GM19372 (cell line): ENCODE results near the gene FOXD1.

ENCODE experiments used
- ATAC-seq: cut with Tn5 transposase; IDR thresholded peaks from one replicate; pipeline ENCODE4 v1.9.1; 2021; ENCODE audit warnings: mild to moderate bottlenecking, low read depth, moderate library complexity; ENCODE audit not compliant: unreplicated experiment

The FOXD1 gene

DNA sequence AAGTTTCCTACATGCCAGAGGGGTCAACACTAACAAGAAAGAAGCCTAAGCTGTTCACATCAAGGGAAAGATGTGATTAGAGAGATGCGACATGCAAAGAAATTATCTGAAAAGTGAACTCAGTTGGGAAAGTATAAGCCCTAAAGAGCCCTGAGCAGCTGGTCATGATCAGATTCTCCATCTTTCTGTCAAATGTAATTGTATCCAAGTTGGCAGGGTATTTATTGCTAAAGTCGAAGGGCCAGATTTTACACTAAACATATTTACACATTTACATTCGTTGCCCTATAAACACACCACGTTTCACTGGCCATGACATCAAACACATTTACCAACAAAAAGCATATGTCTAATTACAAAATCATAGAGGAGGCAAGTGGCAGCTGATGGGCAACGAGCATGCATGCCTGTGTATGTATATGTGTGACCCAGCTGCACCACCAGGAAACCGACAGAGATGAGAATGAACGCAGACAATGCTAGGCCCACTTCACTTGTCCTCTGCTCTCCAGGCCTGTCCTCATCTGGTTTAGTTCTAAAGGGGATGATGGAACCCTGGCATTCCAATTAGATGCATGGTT lies 6.3 kb downstream of the FOXD1 start:
- ATAC-seq: no peak

DNA sequence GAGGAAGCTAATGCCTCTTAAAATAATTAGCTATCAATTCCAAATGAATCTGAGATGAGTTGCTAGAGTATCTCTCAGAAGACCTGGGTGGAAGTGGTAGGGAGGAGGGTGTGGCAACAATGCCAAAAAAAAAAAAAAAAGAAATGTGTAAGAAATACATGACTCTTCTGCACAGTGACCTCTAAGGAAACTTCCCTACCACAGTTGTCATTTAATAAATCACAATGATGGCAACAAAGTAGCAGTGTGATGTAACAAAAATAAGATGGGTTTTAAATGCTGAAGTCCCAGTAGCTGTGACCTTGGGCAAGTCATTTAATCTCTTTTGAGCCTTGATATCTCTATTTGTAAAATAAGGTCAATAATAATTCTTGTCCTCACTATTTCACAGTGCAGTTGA lies 7.2 kb downstream of the FOXD1 start:
- ATAC-seq: no peak

DNA sequence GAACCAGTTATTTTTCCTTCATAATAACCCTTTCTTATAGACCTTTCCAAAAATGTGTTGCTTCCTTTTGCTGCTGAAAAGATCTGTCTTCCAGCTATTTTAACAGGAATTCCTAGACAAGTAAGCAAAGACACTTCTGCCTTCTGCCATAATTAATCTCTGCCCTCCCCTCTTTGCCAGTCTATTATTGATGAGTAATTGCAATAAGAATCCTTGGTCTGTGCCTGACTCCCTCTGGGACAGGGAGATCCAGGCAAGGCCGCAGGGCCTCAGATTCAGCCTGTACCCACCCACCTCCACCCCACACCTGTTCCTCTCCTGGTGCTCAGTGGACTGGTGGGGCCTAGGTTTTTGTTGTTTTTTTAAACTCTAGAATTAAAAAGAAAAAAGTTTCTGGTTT lies 8.3 kb downstream of the FOXD1 start:
- ATAC-seq: no peak

DNA sequence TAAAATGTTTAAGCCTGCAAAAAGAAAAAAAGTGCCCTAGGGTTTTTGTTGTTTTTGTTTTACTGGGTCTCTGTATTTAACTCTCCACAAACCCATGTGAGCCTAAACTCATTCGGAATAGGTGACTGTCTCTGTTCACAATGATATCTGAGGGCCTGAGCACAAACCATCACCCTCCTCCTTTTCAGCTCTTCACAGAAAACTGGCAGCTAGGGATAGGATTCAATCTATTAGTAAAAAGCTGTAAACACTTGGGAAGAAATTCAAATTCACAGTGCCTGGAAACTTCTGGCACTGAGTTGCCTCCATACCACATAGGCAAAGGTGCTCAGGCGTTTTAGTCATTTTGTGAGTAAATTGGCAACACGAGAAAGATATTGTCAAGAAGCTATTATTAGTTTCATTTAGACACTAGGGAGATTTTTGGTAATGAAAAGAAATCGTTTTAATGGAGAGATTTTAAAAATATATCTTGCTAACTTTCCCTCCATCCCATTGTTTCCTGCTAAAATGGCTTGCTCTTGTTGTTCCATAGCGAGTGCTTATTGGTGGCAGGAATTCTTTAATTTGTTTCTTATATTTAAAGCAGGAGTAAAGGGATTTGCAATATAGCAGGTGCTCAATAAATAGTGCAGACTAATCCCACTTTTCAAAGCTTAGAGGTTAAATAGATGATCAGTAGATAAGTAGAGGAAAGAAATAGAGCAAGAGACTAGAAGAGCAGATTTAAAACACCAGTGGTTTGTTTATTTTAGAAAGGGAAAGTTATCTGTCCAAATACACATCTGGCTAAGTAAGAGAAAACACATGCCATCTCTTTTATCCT lies 9.7 kb downstream of the FOXD1 start:
- no peak for ATAC-seq

DNA sequence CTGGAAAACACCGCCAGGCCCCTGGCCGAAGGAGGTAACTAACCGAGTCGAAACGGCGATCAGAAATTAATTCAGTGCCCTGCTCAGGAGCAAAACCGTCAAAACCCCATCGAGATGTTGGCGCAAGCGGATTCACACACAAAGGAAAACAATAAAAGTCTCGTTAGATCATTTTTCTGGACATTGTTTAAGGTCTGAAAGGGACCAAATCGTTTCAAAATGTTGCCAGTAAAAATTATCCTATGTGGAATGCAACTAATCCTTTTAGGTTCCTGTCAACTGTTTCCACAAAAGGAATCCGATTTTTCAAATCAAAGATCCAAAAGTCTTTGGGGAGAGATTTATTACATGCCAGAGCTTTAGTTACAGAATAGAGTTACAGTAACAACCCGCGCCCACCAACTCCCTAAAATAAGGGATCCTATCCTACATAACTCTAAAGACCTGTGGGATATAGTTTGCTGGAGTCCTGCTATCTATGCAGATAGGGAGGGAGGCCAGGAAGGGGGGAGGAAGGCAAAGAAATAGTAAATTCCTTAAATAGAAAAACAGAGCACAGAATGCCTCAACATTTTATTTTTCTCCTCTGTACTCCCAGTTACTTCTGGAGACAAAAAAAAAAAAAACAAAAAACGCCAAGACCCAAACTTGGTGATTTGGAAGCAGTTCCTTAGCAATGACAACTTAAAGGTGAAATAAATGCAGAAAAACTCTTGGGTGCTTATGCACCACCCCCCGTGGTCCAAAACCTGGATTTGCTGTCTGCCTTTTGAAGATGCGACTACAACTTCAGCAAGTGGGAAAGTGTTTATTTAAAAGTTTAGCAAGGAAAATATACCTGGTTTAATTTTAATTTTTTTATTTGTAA lies 10.6 kb downstream of the FOXD1 start:
- ATAC-seq: no peak

DNA sequence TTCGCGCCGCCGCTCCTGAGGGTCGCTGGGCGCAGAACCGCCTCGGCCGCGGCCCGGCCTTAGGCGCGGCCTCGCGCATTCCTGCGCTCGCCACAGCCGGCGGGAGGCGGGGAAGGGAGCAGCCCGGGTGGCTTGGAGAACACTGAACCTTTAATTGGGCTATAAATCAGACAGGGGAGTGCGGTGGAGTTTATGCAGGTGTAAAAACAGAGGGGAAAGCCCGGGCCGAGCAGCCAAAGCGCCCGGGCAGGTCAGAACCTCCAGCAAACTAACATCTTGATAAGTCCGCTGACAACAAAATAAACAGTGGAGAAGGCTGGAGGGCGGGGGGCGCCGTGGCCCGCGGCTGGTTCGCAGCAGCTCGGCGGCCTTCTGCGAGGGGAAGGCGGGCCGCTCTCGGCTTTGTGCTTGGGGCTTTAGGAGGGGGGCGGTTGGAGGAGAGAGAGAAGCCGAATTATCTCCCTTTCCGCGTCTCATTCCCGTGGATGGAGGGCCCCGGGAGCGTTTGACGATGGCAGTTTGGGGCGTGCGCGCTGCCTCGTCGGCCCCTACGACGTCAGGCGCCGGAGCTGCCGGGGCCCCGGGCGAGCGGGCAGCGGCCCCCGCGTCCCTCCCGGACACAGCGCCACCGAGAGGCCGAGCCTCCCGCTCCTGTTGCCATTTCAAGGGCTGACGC lies 11.3 kb downstream of the FOXD1 start:
- no peak for ATAC-seq

DNA sequence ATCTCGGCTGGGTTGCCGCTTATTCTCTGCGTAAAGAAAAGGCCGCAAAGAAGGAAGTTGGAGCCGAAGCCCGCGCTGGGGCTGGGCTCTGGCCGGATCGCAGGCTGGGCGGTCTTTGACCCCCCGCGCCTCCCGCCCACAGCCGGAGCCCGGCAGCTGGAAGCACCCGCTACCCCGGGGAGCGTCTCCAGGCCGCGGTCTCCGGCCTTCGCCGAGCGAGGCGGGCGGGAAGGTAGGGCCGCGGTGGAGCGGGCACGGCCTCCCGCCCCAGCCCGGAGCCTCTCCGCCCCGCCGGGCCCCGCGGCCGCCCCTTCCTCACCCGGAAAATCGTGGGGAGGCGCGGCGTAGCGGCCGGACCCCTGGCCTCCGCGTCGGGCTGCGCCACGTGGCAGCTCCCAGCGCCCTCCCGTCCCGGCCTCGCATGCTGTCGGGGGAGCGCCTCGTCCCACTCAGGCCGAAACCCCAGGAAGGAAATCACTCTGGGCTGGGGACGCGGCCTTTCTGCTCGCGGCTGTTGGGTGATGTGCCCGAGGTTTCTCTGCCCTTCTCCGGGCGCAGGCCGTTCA lies 12.0 kb downstream of the FOXD1 start:
- no peak for ATAC-seq

DNA sequence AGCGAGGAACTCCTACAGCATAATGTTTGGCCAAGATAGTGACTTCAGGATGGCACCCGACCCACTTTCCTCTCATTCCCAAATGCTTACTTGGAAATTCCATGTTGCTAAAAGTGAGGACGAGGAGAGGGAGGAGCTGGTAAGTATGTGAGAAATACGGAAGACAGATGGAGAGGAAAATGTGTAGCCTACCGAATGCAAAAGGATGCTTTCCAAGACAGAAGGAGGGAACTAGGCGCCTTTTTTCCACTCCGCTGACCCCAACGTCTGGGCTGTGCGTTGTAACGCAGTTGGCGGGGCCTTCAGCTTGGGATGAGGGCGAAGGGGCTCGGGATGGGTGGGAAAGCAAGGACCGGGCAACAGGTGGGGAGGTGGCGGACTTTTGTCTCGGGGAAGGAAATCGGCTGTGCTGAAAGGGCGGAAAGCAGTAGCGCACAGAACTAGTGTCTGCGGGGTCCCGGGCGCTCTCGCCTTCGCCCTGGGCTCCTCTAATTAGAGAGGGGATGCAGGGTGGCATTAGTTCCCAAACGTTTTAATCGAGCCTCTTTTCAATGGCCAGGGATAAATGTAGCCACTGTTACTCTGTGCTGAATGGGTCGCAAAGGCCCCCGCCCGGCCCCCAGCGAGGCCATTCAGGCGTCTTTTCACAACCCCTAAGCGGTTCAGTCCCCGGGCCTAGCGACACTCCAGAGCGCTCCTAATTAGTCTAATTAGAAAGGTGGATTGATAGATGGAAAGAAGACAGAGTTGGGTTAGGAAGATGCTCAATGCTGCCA lies 12.6 kb downstream of the FOXD1 start:
- ATAC-seq: no peak

DNA sequence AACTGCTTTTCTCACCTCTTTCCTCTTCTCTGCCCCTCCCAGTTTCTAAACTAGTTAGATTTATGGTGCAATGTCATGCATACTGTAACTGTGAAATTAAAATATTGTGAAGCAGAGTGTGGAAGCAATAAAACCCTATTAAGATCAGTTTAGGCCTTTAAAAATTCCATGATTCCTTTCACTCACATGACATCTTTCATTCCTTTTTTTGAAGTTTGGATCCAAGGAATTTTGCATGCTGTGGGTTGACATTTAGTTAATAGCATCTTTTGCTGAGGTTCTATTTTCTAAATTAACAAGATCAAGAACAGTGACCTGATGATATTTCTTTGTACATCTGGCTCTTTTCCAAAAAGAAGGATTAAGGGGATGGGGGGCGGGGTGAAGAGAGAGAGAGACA lies 13.7 kb downstream of the FOXD1 start:
- ATAC-seq: no peak

DNA sequence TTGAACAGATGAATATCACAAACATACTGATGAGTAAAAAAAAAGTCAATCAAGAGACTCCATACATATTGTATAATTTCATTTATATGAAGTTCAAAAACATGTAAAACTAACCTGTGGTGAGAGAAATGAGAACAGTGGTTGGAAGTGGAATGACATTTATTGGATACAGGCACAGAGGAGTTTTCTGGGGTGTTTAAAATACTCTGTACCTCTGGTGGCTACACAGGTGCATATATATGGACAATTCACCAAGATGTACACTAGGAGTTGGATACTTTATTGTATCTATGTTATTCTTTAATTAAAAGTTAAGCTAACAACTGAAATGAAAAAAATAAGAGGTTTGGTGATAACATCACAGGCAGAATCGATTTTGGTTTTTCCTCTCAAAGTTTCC lies 14.1 kb downstream of the FOXD1 start:
- no peak for ATAC-seq

DNA sequence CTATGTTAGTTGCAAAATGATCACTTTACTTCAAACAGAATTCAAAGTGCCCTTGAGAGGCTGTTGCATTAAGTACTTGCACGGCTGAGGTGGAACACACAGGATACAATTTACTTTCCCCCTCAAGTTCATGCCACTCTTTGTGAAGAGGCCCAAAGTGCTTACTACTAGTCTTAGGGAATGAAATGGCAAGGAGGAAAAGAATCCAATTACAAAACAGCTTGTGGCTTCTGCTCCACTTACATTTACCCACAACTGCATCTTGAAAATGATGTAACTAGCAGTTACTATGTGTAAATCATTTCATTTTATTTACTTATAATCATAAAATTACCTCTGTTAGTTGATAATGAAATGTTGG lies 14.6 kb downstream of the FOXD1 start:
- no peak for ATAC-seq

DNA sequence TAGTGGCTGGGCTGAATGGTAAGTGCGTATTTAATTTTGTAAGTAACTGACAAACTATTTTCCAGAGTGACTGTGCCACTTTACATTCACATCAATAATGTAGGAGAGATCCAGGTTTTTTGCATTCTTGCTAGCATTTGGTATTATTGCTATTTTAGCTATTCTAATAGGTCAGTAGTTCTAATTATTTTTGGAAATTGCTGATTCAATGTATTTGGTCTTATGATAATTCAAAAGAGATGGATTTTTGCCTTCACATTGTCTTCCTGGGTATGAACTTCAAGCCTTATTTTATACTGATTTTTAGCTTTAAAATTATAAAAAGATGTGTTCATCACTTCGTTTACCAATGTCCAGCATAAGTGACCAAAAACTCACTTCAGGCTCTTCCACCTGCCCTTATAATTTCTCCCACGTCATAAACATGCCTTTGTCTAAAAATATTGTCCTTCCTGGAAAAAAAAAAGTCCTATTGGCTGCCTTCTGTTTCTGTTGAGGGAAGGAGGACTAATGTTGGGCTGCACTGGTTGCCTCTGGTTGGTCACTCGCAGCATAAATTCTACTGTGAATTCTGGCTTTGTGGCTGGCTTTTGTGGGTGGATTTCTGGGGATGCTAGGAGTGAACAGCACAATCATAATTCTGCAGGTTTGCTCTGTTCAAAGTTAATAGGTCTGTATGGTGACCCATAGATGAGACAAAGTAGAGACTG lies 15.2 kb downstream of the FOXD1 start:
- no peak for ATAC-seq

DNA sequence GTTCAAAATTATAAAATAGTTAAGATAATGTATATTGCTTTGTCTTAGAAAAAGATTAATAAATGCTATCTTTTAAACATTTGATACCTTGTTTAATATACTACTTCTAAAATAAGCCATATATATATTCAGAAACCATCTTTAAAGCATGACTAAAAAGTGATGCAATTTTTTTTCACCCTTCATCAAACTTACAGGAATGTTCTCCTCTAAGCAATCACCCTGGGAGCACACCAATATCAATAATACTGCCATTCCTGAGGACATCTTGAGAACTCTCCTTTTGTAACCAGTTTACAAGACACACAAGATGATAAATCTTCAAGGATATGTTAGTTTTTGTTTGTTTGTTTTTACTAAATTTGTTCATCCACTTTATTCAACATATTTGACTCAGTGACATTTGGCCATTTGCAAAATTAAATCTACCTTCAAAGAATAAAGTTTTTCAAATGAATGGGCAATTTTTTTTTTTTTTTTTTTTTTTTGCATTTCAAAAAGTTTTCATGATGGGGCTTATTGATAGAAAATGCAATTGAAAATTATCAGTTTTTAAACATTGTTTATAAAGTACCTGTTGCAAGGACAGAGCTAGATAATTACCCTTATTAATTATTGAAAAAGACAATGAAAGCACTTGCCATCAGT lies 17.2 kb downstream of the FOXD1 start:
- no peak for ATAC-seq

DNA sequence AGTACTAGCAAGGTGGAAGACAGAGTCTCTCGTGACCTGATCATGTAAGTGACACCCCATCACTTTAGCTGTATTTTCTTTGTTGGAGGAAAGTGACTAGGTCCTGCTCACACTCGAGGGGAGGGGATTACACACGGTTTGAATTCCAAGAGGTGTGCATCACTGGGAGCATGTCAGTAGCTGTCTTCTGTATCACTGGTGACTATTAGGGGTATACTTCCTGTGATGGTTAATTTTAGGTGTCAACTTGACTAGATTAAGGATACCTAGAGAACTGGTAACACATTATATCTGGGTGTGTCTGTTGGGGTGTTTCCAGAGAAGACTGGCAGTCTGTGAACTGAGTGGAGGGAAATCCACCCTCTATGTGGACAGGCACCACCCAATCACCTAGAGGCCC lies 22.5 kb downstream of the FOXD1 start:
- no peak for ATAC-seq

DNA sequence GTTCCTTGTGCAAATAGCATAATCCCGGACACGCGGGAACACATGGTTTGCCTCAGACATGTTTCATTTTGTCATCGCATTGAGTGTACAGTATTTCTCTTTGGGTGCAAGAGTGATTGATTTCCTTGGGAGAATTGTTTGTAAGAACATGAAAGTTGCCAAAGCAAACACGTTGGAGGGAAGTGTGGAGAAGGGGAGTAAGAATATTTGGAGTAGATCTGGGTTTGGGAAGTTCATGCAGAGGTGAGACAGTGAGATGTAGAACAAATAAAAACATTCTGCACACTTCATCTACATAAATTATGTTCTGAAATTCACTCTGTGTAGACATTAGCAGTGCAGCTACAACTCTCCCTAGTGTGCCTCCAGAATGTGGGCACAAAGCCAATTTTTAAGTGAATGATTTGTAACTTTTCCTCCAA lies 24.0 kb downstream of the FOXD1 start:
- ATAC-seq: no peak

DNA sequence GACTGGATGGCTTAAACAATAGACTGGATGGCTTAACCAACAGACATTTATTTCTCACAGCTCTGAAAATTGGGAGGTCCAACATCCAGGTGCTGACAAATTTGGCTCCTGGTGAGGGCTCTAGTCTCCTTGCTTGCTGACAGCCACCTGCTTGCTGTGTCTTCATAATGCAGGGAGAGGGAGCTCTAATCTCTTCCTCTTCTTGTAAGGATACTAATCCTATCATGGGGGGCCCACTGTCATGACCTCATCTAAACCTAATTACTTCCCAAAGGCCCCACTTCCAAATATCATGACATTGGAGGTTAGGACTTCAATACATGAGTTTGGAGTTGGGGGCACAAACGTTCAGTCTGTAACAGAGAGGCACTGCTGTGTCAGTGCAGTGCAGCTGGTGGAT lies 26.4 kb downstream of the FOXD1 start:
- no peak for ATAC-seq

DNA sequence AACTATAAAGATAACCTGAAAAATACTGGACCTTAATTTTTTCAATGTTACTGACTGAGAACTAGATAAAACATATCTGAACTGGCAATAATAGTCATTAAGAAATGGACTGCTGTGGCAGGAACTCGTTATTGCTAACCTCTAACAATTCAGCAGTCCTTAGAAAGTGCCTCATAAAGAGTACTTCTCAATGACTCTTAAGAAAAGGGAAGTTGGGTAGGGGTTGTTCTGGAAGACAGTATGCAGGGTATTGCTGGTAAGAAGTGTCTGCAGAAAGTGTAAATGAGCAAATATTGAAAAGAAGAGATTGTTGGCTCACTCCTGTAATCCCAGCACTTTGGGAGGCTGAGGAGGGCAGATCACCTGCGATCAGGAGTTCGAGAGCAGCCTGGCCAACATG lies 27.9 kb downstream of the FOXD1 start:
- no peak for ATAC-seq

DNA sequence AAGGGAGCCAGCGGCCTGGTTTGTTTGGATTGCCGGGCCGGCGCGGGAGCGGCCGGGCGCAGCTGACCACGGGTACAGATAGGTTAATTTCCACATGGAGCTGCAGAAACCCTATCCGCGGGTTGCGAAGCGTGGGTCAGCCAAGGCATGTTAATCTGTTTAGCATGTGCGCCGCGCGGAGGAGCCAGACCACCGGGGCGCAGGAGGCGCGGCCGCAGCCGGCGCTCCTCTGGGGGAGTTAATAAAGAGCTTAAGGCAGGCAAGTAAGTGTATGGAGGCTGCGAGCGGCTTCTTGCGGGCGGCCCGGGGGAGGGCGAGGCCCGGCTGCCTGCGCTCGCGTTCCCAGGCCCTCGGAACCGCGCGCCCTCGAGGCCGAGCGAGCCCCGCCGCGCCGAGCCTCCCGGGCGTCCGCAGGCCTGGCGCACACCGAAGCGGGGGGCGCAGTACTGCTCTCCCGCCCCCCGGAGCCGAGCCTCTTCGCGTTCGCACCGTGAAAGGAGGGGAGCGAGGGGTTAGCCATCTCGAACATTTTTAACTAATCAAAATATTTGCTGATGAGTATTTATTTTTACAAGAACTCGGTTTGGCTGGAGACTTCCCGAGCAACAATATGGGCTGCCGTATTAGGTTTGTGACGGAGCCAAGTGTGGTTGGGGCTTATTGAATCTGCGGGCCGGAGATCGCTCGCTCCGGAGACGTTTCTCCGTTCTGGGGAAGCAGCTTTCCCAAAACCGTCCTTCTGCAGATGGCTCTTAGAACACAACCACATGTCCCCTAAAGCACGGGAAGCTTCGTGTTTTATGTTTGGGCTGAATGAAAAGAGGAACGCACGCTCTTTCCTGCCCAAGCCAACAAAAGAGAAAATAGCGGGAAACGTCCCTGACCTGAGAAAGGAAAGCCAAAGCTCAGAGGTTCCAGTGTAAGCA lies 28.8 kb downstream of the FOXD1 start:
- ATAC-seq: no peak
